Neuronal stem cell (in vitro differentiated cells): Measurements from ENCODE around the gene OLFML1.

Experiments
- DNase-seq: peaks from one replicate; pipeline ENCODE4 v3.0.0-alpha.2; 2013; ENCODE audit warnings: low spot score
- H2AFZ ChIP-seq: one replicate; pipeline ENCODE4 v1.6.1; 2013; ENCODE audit warnings: mild to moderate bottlenecking, low read length, inconsistent platforms
- H2AK5ac ChIP-seq: 2 replicates; pipeline ENCODE4 v1.6.1; 2013; ENCODE audit warnings: low read depth, mild to moderate bottlenecking, inconsistent platforms, low read length, moderate library complexity, mixed read lengths
- H2BK120ac ChIP-seq: 2 replicates; pipeline ENCODE4 v1.6.1; 2013; ENCODE audit warnings: low read depth, mild to moderate bottlenecking, inconsistent platforms, low read length, moderate library complexity, mixed read lengths
- H2BK12ac ChIP-seq: one replicate; pipeline ENCODE4 v1.6.1; 2013; ENCODE audit warnings: low read length, inconsistent platforms
- H2BK15ac ChIP-seq: 2 replicates; pipeline ENCODE4 v1.6.1; 2013; ENCODE audit warnings: mild to moderate bottlenecking, low read length, inconsistent platforms, mixed read lengths
- H2BK5ac ChIP-seq: one replicate; pipeline ENCODE4 v1.6.1; 2013; ENCODE audit warnings: inconsistent platforms, mild to moderate bottlenecking, low read length, moderate library complexity
- H3K14ac ChIP-seq: one replicate; pipeline ENCODE4 v1.6.1; 2013; ENCODE audit warnings: low read length, inconsistent platforms
- H3K18ac ChIP-seq: 2 replicates; pipeline ENCODE4 v1.6.1; 2013; ENCODE audit warnings: low read length, inconsistent platforms
- H3K23ac ChIP-seq: 2 replicates; pipeline ENCODE4 v1.6.1; 2013; ENCODE audit warnings: low read depth, mild to moderate bottlenecking, mixed read lengths, low read length, inconsistent platforms; ENCODE audit not compliant: poor library complexity
- H3K27ac ChIP-seq: replicated peaks from 3 replicates; pipeline ENCODE4 v1.5.1; 2013; ENCODE audit warnings: low read length, inconsistent platforms
- H3K27me3 ChIP-seq, 3 experiments: 2 replicates each; pipeline ENCODE4 v1.6.1; 2013; ENCODE audit warnings: low read length in 3 of 3, mild to moderate bottlenecking in 2 of 3, inconsistent platforms in 1 of 3, low read depth in 1 of 3, mixed read lengths in 1 of 3, moderate library complexity in 1 of 3; ENCODE audit not compliant: control insufficient read depth in 3 of 3, insufficient read depth in 3 of 3
- H3K36me3 ChIP-seq, 2 donors: replicated peaks in 1 of 2; 2 replicates each; pipeline ENCODE4 v1.6.1; 2013; ENCODE audit warnings: low read length in 2 of 2; ENCODE audit not compliant: control insufficient read depth in 2 of 2, insufficient read depth in 2 of 2
- H3K4ac ChIP-seq: 2 replicates; pipeline ENCODE4 v1.6.1; 2013; ENCODE audit warnings: inconsistent platforms, mild to moderate bottlenecking, low read length, moderate library complexity
- H3K4me1 ChIP-seq, 2 donors: 1 replicate in 1 of 2; 2 replicates in 1 of 2; pipeline ENCODE4 v1.6.1; 2013; ENCODE audit warnings: low read length in 2 of 2, low read depth in 1 of 2; ENCODE audit not compliant: control insufficient read depth in 2 of 2, insufficient read depth in 1 of 2
- H3K4me2 ChIP-seq: one replicate; pipeline ENCODE4 v1.6.1; 2013; ENCODE audit warnings: mild to moderate bottlenecking, low read length, inconsistent platforms; ENCODE audit not compliant: insufficient read depth, poor library complexity, severe bottlenecking
- H3K4me3 ChIP-seq, 2 donors: 2 replicates each; pipeline ENCODE4 v1.5.1; 2013; ENCODE audit warnings: low read length in 2 of 2, mild to moderate bottlenecking in 2 of 2, inconsistent platforms in 1 of 2, moderate library complexity in 1 of 2
- H3K79me1 ChIP-seq: one replicate; pipeline ENCODE4 v1.6.1; 2013; ENCODE audit warnings: low read depth, mild to moderate bottlenecking, inconsistent platforms, low read length, moderate library complexity
- H3K9ac ChIP-seq: one replicate; pipeline ENCODE4 v1.6.1; 2013; ENCODE audit warnings: mild to moderate bottlenecking, low read depth, low read length, inconsistent platforms; ENCODE audit not compliant: poor library complexity
- H3K9me3 ChIP-seq, 2 donors: replicated peaks in 1 of 2; 2 replicates each; pipeline versions ENCODE3 to v1.6.1; 2013; ENCODE audit warnings: low read length in 2 of 2, mild to moderate bottlenecking in 2 of 2, inconsistent platforms in 1 of 2, low read depth in 1 of 2, mixed read lengths in 1 of 2, moderate library complexity in 1 of 2; ENCODE audit not compliant: control insufficient read depth in 2 of 2, insufficient read depth in 1 of 2
- H4K8ac ChIP-seq: one replicate; pipeline ENCODE4 v1.6.1; 2013; ENCODE audit warnings: low read depth, mild to moderate bottlenecking, inconsistent platforms, low read length, moderate library complexity
- H4K91ac ChIP-seq: one replicate; pipeline ENCODE4 v1.6.1; 2013; ENCODE audit warnings: low read length, low read depth, mild to moderate bottlenecking, inconsistent platforms; ENCODE audit not compliant: poor library complexity
- WGBS, 2 donors: extraction: QIAGEN DNeasy Blood & Tissue Kit; methylation state at CpG; one replicate each; pipeline ENCODE4 v1.1.7; 2013; ENCODE audit warnings: missing lambda C conversion rate in 2 of 2, mixed read lengths in 1 of 2; ENCODE audit not compliant: insufficient read length in 2 of 2, insufficient replicate concordance in 1 of 2; ENCODE audit errors: extremely low coverage in 2 of 2; 5-methylcytosine and 5-hydroxymethylcytosine counted together

Gene OLFML1

DNA sequence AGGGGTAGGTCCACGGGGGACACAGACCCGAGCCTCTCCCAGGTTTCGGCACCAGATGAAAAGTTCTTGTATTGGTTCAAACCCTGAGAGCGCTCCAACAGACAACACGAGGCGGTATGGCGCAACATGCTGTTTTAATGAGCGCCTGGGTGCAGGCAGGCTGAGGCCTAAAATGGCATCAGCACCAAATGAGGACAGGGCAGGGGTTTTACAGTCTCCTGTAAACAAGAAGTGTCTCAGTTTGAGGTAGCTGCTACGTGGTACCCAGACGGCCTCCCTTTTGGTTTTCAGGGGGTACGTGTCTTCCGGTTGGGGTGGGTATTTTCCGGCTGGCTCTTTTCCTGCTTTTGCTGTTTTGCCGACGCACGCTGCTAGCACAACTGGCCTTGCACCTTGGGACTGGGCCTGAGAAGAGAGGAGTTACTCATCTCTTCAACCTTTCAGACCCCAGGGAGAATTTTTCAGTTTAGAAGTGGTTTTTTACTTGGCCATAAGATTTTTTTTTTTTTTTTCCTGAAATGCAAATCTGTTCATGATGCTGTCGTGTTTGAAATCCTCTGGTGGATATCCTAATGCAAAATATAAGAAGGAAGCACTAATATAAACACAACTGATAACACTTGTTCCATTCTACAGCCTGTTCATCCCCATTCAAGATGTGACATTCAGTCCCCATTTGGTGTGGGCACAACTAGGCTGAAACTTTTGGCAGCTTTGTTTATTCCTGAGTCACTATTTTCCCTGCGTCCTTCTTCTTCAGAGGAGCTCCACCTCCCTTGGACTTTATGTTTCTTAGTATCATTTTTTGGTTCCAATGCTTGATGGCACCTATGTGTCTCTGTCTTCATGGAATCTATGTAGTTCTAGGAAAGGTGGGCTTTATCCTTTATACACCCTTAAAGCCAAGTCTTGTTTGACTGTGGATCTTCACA is 35.0 kb downstream of the OLFML1 start:
- H3K23ac ChIP-seq: no peak overlapping the region
- no peaks in the 10 kb centered on the region for H3K79me1 ChIP-seq
- DNase-seq: no peak
- H3K9me3 ChIP-seq: no peaks in the 10 kb centered on the region
- H2BK12ac ChIP-seq: no peak overlapping the region
- H3K9ac ChIP-seq: no peak overlapping the region
- no peak overlapping the region for H2AFZ ChIP-seq
- H4K8ac ChIP-seq: no peak overlapping the region
- H3K4ac ChIP-seq: no peak overlapping the region
- no CpG with 5 or more reads among the region's 18 CpGs for WGBS, 2 donors
- no peak overlapping the region for H3K4me3 ChIP-seq
- no peak overlapping the region for H2BK120ac ChIP-seq
- no peak overlapping the region for H2BK5ac ChIP-seq
- no peak overlapping the region for H4K91ac ChIP-seq
- H3K27ac ChIP-seq: no peak overlapping the region
- no peak overlapping the region for H2AK5ac ChIP-seq
- H3K4me2 ChIP-seq: no peak overlapping the region
- H2BK15ac ChIP-seq: no peak overlapping the region
- H3K4me1 ChIP-seq: no peaks in the 10 kb centered on the region
- H3K14ac ChIP-seq: no peak overlapping the region
- H3K27me3 ChIP-seq: peaks cover 0 to 56% (median 4%) of the 10 kb centered on the region in 3 experiments
- no peak overlapping the region for H3K18ac ChIP-seq
- H3K36me3 ChIP-seq: no peaks in the 10 kb centered on the region

- no peak overlapping the region for H2BK5ac ChIP-seq
- no peak overlapping the region for H3K4me2 ChIP-seq
- H3K14ac ChIP-seq: no peak overlapping the region
- H3K36me3 ChIP-seq: no peaks in the 10 kb centered on the region
- no peak overlapping the region for H2BK120ac ChIP-seq
- H3K4me1 ChIP-seq: no peaks in the 10 kb centered on the region
- peaks cover 0 to 49% (median 0%) of the 10 kb centered on the region in 3 experiments for H3K27me3 ChIP-seq
- no peak overlapping the region for H3K18ac ChIP-seq
- no peak overlapping the region for H2AFZ ChIP-seq
- H4K8ac ChIP-seq: no peak overlapping the region
- no peak overlapping the region for H3K23ac ChIP-seq
- H3K4ac ChIP-seq: no peak overlapping the region
- DNase-seq: no peak
- H3K4me3 ChIP-seq: no peak overlapping the region
- H3K27ac ChIP-seq: no peak overlapping the region
- H2BK15ac ChIP-seq: no peak overlapping the region
- no peaks in the 10 kb centered on the region for H3K9me3 ChIP-seq
- H2BK12ac ChIP-seq: no peak overlapping the region
- H4K91ac ChIP-seq: no peak overlapping the region
- no peak overlapping the region for H3K9ac ChIP-seq
- no CpG with 5 or more reads among the region's 2 CpGs for WGBS, 2 donors
- no peaks in the 10 kb centered on the region for H3K79me1 ChIP-seq
- H2AK5ac ChIP-seq: no peak overlapping the region
Measured at GRCh38 chr11:7520981-7521487, 35.7 kb downstream of the OLFML1 start.

DNA sequence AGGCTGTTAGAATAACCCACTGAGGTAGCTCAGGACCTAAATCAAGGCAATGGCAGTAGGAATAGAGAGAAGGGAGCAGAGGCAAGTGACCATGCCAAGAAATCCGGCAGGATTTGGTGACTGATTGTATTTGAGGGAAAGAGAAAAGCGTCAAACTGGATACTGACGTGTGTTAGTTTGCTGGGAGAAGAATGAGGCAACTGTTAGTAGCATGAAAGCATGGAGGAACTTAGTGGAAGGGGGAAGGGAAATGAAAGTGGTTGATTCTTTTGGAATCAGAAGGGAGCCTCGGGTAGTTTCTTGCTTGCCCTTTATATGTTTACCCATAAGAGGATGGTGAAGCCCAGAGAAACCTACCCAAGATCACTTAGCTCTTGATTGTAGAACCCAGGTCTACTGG is 36.8 kb downstream of the OLFML1 start:
- Histone ChIP-seq H2AK5ac (no peak overlapping the region), H3K4me1 (no peaks in the 10 kb centered on the region), H3K27ac (no peak overlapping the region)

DNA sequence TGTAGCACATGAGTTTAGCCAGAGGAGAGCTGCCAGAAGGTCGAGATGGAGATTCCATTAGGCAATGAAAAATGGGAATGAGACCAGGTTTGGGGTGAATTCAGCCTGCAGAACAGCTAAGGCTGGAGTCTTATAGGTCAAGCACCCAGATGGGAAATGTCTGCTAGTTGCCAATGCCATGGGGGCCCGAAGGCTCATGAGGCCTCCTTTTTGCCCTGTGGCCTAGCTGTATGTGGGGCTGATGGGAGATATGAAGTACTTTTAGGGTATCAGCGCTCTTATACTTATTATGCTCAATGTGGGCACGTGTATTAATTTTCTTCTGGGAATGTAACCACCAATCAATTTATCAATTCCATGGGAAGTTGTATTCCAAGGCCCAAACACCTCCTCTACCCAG is 37.2 kb downstream of the OLFML1 start:
- no peaks in the 10 kb centered on the region for H3K9me3 ChIP-seq
- no peak overlapping the region for H3K23ac ChIP-seq
- no peak overlapping the region for H3K27ac ChIP-seq
- H2BK15ac ChIP-seq: no peak overlapping the region
- no peak overlapping the region for H2BK12ac ChIP-seq
- WGBS, 2 donors: no CpG with 5 or more reads among the region's 4 CpGs
- no peak overlapping the region for H2AK5ac ChIP-seq
- no peaks in the 10 kb centered on the region for H3K79me1 ChIP-seq
- no peak overlapping the region for H3K18ac ChIP-seq
- no peak overlapping the region for H3K14ac ChIP-seq
- no peak overlapping the region for H4K91ac ChIP-seq
- H3K4me3 ChIP-seq: no peak overlapping the region
- H3K36me3 ChIP-seq: no peaks in the 10 kb centered on the region
- no peak overlapping the region for H2BK120ac ChIP-seq
- no peak overlapping the region for H4K8ac ChIP-seq
- no peaks in the 10 kb centered on the region for H3K4me1 ChIP-seq
- H3K27me3 ChIP-seq: peaks cover 0 to 37% (median 0%) of the 10 kb centered on the region in 3 experiments
- no peak overlapping the region for H2AFZ ChIP-seq
- DNase-seq: no peak
- no peak overlapping the region for H3K4ac ChIP-seq
- no peak overlapping the region for H3K4me2 ChIP-seq
- H3K9ac ChIP-seq: no peak overlapping the region
- no peak overlapping the region for H2BK5ac ChIP-seq

More for the DNA sequence above, 36.8 kb downstream of the OLFML1 start:
- no peak overlapping the region for H2AFZ ChIP-seq
- no peak overlapping the region for H3K4ac ChIP-seq
- no peak overlapping the region for H3K14ac ChIP-seq
- H2BK120ac ChIP-seq: no peak overlapping the region
- no peak overlapping the region for H3K9ac ChIP-seq
- no peak overlapping the region for H2BK15ac ChIP-seq
- DNase-seq: no peak
- no peak overlapping the region for H3K23ac ChIP-seq
- WGBS, 2 donors: no CpG with 5 or more reads among the region's 4 CpGs
- H3K4me2 ChIP-seq: no peak overlapping the region
- no peak overlapping the region for H3K4me3 ChIP-seq
- H3K9me3 ChIP-seq: no peaks in the 10 kb centered on the region
- peaks cover 0 to 40% (median 0%) of the 10 kb centered on the region in 3 experiments for H3K27me3 ChIP-seq
- no peak overlapping the region for H2BK5ac ChIP-seq
- H4K91ac ChIP-seq: no peak overlapping the region
- no peaks in the 10 kb centered on the region for H3K36me3 ChIP-seq
- no peak overlapping the region for H4K8ac ChIP-seq
- no peak overlapping the region for H2BK12ac ChIP-seq
- no peak overlapping the region for H3K18ac ChIP-seq
- H3K79me1 ChIP-seq: no peaks in the 10 kb centered on the region
